SK-MEL-5 (cell line): ENCODE data around the gene ELF1. TPM values are rescaled to one million over a fixed set of nuclear protein-coding genes. Genes with fewer than 3 reads are reported as not detected.
"Not testable (repeated sequence)": the region's sequence is repeated elsewhere in the genome, so short reads cannot be mapped to it uniquely, and the experiment has no call there.

Experiments
- DNase-seq: peaks from one replicate; pipeline ENCODE4 v3.0.0-alpha.2; 2016; ENCODE audit warnings: low read depth, low spot score
- in situ Hi-C: cut with HindIII; loops from 2 replicates; pipeline ENCODE4 v1.10.0; 2016; ENCODE audit warnings: low sequenced_read_pairs, high pct_unique_total_duplicates, low pct_unique_long_range_greater_than_20kb
- total RNA-seq: library from RNA; depleted of rRNA; stranded (reverse); fragments of >200 nt; shearing (Covaris generic); gene quantifications from 2 replicates; pipeline ENCODE4 v1.2.3, GENCODE V29; 2014

The ELF1 gene
- total RNA-seq, 1 experiment from 2014 or later, result 56.7 TPM

GRCh38 chr13:41049480-41050440, 30.6 kb upstream of the ELF1 start:
- no peak for DNase-seq
- in situ Hi-C loops, result no loop called here

- no peak for DNase-seq
- in situ Hi-C loops, result no loop called here
These were observed 29.5 kb upstream of the ELF1 start for GRCh38 chr13:41048640-41049039.

DNA sequence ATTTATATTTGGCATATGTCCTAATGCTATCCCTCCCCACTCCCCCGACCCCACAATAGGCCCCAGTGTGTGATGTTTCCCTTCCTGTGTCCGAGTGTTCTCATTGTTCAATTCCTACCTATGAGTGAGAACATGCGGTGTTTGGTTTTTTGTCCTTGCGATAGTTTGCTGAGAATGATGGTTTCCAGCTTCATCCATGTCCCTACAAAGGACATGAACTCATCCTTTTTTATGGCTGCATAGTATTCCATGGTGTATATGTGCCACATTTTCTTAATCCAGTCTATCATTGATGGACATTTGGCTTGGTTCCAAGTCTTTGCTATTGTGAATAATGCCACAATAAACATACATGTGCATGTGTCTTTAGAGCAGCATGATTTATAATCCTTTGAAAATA, 23.3 kb upstream of the ELF1 start:
- not testable (repeated sequence) for DNase-seq

DNA sequence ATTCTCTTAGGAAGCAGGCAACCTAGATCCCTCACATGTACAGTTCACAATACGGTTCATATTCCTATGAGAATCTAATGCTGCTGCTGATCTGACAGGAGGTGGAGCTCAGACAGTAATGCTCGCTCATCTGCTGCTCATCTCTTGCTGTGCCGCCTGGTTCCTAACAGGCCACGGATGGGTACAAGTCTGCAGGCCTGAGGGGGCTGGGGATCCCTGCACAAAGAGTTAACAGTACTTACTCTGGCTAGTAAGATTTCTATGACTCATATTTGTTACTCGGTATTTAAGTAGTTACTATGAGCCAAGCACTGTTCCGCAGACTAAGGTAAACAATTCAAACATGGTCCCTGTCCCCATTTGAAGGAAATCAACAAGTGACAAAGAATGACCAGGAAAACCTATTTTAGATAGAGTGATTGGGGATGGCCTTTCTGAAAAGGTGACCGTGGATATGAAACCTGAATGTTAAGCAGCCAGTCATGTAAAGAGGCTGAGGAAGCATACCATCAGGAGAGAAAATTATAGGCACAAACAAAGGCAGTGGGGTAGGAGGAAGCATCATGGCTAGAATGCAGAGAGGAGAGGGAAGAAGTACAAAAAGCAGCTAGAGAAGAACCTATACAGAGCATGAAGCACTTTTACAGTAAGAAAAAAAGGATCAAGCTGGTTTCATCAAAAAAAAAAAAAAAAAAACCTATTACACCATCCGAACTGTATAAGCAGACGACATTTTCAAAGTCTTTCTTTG, 21.6 kb upstream of the ELF1 start:
- in situ Hi-C loops, result no loop called here
- DNase-seq, result no peak

More for the DNA sequence above, 23.3 kb upstream of the ELF1 start:
- in situ Hi-C loops, result not testable (repeated sequence)

DNA sequence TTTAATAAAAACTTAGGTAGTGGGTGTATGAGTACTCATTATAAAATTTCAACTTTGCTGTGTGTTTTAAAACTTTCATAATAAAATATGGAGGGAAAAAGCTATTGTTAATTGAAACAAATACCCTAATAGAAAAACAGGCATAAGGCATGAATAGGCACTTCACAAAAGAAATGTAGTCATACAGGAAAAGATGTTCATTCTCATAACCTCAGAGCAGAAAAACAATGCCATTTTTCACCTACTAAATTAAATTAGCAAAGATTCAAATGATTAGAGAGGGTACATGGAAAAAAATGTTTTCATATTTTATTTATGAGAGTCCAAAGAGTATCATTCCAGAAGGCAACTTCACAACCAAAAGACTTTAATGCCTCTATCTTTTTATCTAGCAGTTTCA, 20.6 kb upstream of the ELF1 start:
- no peak for DNase-seq
- in situ Hi-C loops, result no loop called here

DNA sequence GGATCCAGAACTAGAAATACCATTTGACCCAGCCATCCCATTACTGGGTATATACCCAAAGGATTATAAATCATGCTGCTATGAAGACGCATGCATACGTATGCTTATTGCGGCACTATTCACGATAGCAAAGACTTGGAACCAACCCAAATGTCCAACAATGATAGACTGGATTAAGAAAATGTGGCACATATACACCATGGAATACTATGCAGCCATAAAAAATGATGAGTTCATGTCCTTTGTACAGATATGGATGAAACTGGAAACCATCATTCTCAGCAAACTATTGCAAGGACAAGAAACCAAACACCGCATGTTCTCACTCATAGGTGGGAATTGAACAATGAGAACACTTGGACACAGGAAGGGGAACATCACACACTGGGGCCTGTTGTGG, 17.4 kb upstream of the ELF1 start:
- in situ Hi-C loops, DNase-seq: not testable (repeated sequence)

GRCh38 chr13:41034881-41035280, 15.8 kb upstream of the ELF1 start:
- in situ Hi-C loops, result no loop called here
- no peak for DNase-seq

DNA sequence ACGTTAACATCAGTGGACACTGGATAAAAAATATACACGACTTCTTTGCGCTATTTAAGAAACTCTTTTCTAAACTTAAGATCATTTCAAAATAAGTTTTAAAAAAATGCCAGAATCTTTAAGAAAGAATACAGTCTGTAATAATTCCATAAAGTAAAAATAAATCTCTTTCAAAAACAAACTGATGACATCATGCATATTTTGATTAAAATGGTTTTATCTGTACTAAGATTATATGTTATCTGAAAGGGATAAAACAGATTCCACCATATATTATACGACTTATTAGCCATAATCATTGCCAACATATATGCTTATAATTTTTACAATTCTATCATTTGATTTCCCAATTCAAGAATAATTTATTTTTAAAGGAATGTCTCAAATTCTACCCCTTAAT, 15.3 kb upstream of the ELF1 start:
- in situ Hi-C loops, result no loop called here
- DNase-seq, result no peak

DNA sequence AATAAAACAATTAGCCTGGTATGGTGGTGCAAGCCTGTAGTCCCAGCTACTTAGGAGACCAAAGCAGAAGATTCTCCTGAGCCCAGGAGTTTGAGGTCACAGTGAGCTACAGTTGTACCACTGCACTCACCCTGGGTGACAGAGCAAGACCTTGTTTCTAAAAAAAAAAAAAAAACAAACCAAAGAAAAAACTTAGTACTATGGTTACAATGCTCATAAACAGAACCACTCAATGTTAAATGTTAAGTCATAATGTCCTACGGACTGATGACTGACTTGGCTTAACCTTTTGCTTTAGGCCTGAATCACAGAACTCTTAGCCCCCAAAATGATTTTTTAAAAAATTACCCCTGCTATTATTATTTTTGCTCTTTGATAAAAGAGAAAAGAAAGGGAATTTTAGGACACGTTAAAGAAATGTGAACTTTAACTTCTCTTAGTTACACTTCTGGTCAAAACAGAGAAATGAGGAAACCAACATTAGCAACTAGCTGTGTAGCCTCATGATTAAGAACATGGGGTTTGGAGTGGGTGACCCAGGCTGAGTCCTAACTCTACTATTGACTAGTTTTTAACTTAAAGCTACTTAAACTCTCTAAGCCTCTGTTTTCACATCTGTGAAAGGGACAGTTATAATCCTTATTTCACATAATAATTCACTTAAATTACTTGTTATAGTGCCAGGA, 13.7 kb upstream of the ELF1 start:
- in situ Hi-C loops, result no loop called here
- DNase-seq, result no peak

GRCh38 chr13:41029629-41030028, 10.5 kb upstream of the ELF1 start:
- peak; percentile 40 for DNase-seq

GRCh38 chr13:41028051-41028450, 8.9 kb upstream of the ELF1 start:
- peak; percentile 35 for DNase-seq
- in situ Hi-C loops, result no loop called here

More at GRCh38 chr13:41029629-41030028, 10.5 kb upstream of the ELF1 start:
- in situ Hi-C loops, result no loop called here

GRCh38 chr13:41026788-41027187, 7.7 kb upstream of the ELF1 start:
- in situ Hi-C loops, result no loop called here

GRCh38 chr13:41025518-41025917, 6.4 kb upstream of the ELF1 start:
- DNase-seq, result no peak
- in situ Hi-C loops, result no loop called here

More at GRCh38 chr13:41026788-41027187, 7.7 kb upstream of the ELF1 start:
- DNase-seq, result no peak

GRCh38 chr13:41019578-41020347, 647 bp upstream of the ELF1 start:
- in situ Hi-C loops, result no loop called here

DNA sequence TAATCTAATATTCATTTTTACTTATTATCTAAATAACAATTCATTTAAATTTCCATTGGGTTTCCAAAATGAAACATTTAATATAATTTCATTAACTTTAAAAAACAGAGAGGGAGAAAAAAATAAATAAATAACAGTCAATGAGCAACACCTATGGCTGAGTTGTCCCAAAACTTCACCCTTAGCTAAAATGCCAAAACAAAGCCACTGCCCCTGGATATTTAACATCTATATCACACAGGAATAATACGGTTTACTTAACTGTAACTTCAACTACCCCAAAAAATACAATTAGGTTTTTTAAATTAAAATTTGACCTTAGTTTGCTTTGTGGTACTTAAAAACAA, 541 bp downstream of the ELF1 start:
- DNase-seq, result peak; percentile 16
- in situ Hi-C loops, result no loop called here

More at GRCh38 chr13:41019578-41020347, 647 bp upstream of the ELF1 start:
- no peak for DNase-seq

- DNase-seq, result peak; percentile 27
These were observed 1.1 kb downstream of the ELF1 start for GRCh38 chr13:41017817-41018601.

DNA sequence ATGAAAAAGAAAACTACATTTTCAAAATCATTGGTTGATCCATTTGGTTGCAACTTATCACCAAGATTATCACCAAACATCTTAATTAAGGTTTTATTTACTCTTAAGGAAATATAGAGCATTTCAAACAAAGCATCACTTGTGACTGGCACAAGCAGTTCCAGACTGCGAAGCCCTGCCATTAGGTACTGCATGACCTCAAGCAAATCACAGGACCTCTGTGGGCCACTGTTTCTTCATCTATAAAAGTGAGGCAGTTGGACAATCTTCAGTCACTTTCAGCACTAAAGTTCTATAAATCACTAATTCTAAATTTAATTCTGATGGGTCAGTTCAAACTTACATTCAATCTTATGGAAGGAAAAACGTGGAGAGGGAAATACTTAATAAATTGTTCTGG, 2.0 kb downstream of the ELF1 start:
- DNase-seq, result peak; percentile 92
- in situ Hi-C loops, result no loop called here

More at GRCh38 chr13:41017817-41018601, 1.1 kb downstream of the ELF1 start:
- in situ Hi-C loops, result no loop called here
